Mesodermal cell (in vitro differentiated cells): ENCODE data around the gene SSH3.
A peak's percentile ranks its signal among the peaks of the same experiment; 100 is the strongest.

Experiments used
- H3K27ac ChIP-seq: 2 replicates; pipeline ENCODE4 v1.7.0; 2013; ENCODE audit warnings: mild to moderate bottlenecking, low read depth, low read length, moderate library complexity; ENCODE audit not compliant: severe bottlenecking
- H3K36me3 ChIP-seq: 2 replicates; pipeline ENCODE4 v1.7.1; 2013; ENCODE audit warnings: mild to moderate bottlenecking, low read length, moderate library complexity; ENCODE audit not compliant: control insufficient read depth, insufficient read depth
- H3K4me1 ChIP-seq: one replicate; pipeline ENCODE4 v1.7.1; 2013; ENCODE audit warnings: mild to moderate bottlenecking, low read length; ENCODE audit not compliant: insufficient read depth, control insufficient read depth, poor library complexity, severe bottlenecking
- H3K4me3 ChIP-seq: 2 replicates; pipeline ENCODE4 v1.7.0; 2013; ENCODE audit warnings: low read length, control low read depth, mild to moderate bottlenecking; ENCODE audit not compliant: insufficient read depth, poor library complexity, severe bottlenecking; ENCODE audit errors: extremely low read depth
- H3K9me3 ChIP-seq: 2 replicates; pipeline ENCODE4 v1.7.1; 2013; ENCODE audit warnings: mild to moderate bottlenecking, low read length, moderate library complexity; ENCODE audit not compliant: control insufficient read depth
- WGBS, 2 experiments: methylation state at CpG; one replicate each; pipeline ENCODE4 v1.1.5; 2013; ENCODE audit warnings: missing lambda C conversion rate in 2 of 2; ENCODE audit not compliant: insufficient coverage in 2 of 2; 5-methylcytosine and 5-hydroxymethylcytosine counted together

Gene SSH3

DNA sequence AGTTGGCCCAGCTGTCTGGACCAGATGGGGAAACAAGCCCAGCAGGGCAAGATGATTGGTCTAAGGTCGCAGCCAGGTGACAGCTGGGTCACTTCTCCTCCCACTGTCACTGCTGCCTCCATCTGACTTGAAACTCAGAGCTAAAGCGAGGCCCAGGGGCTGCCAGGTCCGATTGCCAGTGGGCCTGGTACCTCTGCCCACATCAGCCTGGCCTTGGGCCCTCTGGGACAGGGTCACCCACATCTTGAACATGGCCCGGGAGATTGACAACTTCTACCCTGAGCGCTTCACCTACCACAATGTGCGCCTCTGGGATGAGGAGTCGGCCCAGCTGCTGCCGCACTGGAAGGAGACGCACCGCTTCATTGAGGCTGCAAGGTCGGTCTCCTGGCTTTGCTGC lies 5.8 kb downstream of the SSH3 start:
- no peak overlapping the region for H3K4me3 ChIP-seq
- WGBS, 2 experiments, result 94 to 97% methylated on average over 10 to 11 of the region's 11 CpGs

DNA sequence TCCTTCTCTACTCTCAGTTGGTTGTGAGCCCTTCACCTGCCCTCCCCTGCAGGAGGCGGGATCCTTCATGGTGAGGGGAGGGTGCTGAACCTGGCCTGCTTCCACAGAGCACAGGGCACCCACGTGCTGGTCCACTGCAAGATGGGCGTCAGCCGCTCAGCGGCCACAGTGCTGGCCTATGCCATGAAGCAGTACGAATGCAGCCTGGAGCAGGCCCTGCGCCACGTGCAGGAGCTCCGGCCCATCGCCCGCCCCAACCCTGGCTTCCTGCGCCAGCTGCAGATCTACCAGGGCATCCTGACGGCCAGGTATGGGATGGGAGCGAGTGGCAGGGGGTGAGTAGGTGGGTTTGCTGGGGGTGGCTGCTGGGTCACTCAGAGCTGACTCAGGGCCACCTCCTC lies 6.3 kb downstream of the SSH3 start:
- Histone ChIP-seq H3K4me1 (no peaks in the 10 kb centered on the region), H3K27ac (no peak overlapping the region), H3K36me3 (peaks cover 4% of the 10 kb centered on the region), H3K9me3 (no peaks in the 10 kb centered on the region), H3K4me3 (no peak overlapping the region)
- 95 to 96% methylated on average over 10 to 11 of the region's 14 CpGs for WGBS, 2 experiments

More for the DNA sequence above, 5.8 kb downstream of the SSH3 start:
- H3K36me3 ChIP-seq, result peaks cover 4% of the 10 kb centered on the region
- no peak overlapping the region for H3K27ac ChIP-seq
- H3K9me3 ChIP-seq, result no peaks in the 10 kb centered on the region
- H3K4me1 ChIP-seq, result no peaks in the 10 kb centered on the region

DNA sequence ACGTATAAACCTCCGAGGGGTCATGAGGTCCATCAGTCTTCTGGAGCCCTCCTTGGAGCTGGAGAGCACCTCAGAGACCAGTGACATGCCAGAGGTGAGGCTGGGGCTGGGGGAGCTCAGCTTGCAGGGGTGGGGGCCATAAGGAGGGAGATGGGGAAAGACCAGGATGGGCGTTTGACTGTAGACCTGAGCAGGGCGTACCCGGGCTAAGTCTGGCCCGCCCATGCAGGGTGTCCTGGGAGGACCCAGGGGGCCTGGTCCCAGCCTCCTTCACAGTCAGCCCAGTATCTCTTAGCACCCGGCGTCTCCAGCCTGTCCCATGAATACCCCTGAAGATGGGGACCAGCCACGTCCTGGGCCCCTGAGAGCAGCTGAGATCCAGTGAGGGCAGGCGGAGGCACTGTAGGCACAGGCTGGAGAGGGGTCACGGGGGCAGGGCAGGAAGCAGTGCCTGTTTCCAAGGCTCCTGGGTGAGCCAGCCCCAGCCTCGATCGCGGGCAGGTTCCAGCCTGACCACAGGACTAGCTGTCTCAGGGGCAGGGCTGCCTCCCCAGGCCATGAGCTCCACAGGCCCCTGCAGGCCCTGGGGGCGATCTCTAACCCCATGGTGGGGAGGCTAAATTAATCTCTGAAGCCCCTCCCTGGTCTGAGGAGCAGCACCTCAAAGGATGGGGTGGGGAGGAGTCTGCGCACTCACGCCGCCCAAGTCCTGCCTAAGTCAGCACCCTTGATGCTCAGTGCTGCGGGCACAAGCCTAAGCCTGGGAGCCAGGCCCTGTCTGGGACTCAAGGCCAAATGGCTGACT lies 7.1 kb downstream of the SSH3 start:
- Histone ChIP-seq H3K27ac (no peak overlapping the region), H3K36me3 (peaks cover 4% of the 10 kb centered on the region), H3K9me3 (no peaks in the 10 kb centered on the region), H3K4me1 (no peaks in the 10 kb centered on the region), H3K4me3 (no peak overlapping the region)
- 91 to 93% methylated on average over 16 to 18 of the region's 19 CpGs for WGBS, 2 experiments

- WGBS, 2 experiments, result 90 to 92% methylated on average over 13 to 18 of the region's 18 CpGs
- H3K36me3 ChIP-seq, result peaks cover 4% of the 10 kb centered on the region
- H3K9me3 ChIP-seq, result no peaks in the 10 kb centered on the region
- H3K4me3 ChIP-seq, result no peak overlapping the region
- no peaks in the 10 kb centered on the region for H3K4me1 ChIP-seq
- H3K27ac ChIP-seq, result no peak overlapping the region
Measured at GRCh38 chr11:67311051-67311555, 7.8 kb downstream of the SSH3 start.

DNA sequence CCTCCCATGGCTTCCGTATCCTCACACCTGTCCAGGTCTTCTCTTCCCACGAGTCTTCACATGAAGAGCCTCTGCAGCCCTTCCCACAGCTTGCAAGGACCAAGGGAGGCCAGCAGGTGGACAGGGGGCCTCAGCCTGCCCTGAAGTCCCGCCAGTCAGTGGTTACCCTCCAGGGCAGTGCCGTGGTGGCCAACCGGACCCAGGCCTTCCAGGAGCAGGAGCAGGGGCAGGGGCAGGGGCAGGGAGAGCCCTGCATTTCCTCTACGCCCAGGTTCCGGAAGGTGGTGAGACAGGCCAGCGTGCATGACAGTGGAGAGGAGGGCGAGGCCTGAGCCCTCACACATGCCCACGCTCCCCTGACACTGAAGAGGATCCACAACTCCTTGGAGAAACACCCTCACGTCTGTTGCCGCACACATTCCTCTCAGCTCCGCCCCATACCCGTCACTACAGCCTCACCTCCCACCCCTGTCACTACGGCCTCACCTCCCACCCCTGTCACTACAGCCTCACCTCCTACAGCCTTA lies 8.3 kb downstream of the SSH3 start:
- 86 to 91% methylated on average over 10 to 15 of the region's 15 CpGs for WGBS, 2 experiments
- no peaks in the 10 kb centered on the region for H3K4me1 ChIP-seq
- no peak overlapping the region for H3K27ac ChIP-seq

DNA sequence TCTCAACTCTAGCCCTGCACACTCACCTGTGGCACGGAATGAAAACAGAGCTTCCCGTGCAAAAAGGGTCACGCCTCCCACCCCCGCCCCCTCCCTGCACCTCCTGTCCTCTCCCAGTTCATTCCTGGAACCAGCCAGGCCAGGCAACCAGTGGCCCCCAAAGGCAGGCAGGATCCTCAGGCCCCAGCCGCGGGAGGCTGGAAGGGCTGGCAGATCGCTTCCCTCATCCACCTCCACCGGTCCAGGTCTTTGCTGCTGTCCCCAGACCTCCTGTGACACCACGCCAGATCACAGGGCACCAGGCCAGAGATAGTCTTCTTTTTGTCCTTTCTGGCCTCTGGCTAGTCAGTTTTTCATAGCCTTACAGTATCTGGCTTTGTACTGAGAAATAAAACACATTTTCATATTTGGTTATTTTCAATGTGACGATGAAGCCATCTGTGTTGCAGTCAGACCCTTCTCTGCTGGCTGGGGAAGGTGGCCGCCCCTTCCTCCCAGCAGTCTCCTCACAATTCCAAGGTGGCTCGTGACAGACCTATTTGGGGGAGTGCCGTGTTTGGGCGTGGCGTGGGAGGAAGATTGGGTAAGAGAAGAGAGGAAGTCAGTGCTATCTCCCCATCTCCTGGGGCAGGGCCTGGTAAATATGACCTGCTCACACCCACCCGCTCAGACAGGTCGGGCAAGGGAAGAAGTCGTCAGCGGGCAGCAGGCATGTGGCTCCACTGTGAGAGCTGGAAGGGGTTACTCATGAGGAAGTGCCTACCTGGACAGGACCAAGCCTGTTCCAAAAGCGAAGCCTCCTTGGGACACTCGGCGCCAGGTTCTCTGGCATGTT lies 9.1 kb downstream of the SSH3 start:
- Histone ChIP-seq H3K4me1 (no peaks in the 10 kb centered on the region), H3K4me3 (no peak overlapping the region), H3K9me3 (no peaks in the 10 kb centered on the region), H3K27ac (no peak overlapping the region), H3K36me3 (peaks cover 4% of the 10 kb centered on the region)
- 93% methylated on average over 14 to 16 of the region's 22 CpGs for WGBS, 2 experiments

More for the DNA sequence above, 8.3 kb downstream of the SSH3 start:
- no peaks in the 10 kb centered on the region for H3K9me3 ChIP-seq
- peaks cover 4% of the 10 kb centered on the region for H3K36me3 ChIP-seq
- H3K4me3 ChIP-seq, result no peak overlapping the region

GRCh38 chr11:67313125-67313890 lies 10.0 kb downstream of the SSH3 start:
- peaks cover 4% of the 10 kb centered on the region for H3K36me3 ChIP-seq
- no peak overlapping the region for H3K4me3 ChIP-seq
- H3K27ac ChIP-seq, result no peak overlapping the region
- no peaks in the 10 kb centered on the region for H3K4me1 ChIP-seq
- 87 to 91% methylated on average over 5 to 9 of the region's 11 CpGs for WGBS, 2 experiments
- H3K9me3 ChIP-seq, result no peaks in the 10 kb centered on the region

- WGBS, 2 experiments, result 75 to 100% methylated on average over 2 of the region's 2 CpGs
- H3K4me3 ChIP-seq, result no peak overlapping the region
- H3K36me3 ChIP-seq, result peaks cover 4% of the 10 kb centered on the region
- peaks cover 3% of the 10 kb centered on the region for H3K4me1 ChIP-seq
- no peaks in the 10 kb centered on the region for H3K9me3 ChIP-seq
- no peak overlapping the region for H3K27ac ChIP-seq
Measured at GRCh38 chr11:67314218-67314617, 10.9 kb downstream of the SSH3 start.

- Histone ChIP-seq H3K4me3 (no peak overlapping the region), H3K36me3 (no peaks in the 10 kb centered on the region), H3K4me1 (peaks cover 3% of the 10 kb centered on the region), H3K27ac (no peak overlapping the region), H3K9me3 (no peaks in the 10 kb centered on the region)
- whole genome bisulfite sequencing, 2 experiments, result 87 to 97% methylated on average over 4 to 5 of the region's 9 CpGs
Measured at GRCh38 chr11:67315325-67315909, 12.1 kb downstream of the SSH3 start.

DNA sequence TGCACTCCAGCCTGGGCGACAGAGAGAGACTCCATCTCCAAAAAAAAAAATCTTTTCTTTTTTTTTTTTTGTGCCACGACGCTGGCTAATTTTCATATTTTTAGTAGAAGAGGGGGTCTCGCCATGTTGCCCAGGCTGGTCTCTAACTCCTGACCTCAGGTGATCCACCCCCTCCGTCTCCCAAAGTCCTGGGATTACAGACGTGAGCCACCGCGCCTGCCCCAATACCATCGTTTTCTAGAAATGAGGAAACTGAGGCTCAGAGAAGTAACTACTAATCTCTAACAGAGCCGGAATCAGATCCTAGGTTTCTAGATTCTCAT lies 13.5 kb downstream of the SSH3 start:
- Histone ChIP-seq H3K4me1 (peaks cover 3% of the 10 kb centered on the region), H3K36me3 (no peaks in the 10 kb centered on the region), H3K9me3 (no peaks in the 10 kb centered on the region), H3K4me3 (peak overlapping the region; percentile 67), H3K27ac (peak overlapping the region; percentile 71)
- 1% methylated on average over 8 of the region's 10 CpGs; no CpG with 5 or more reads in 1 of the 2 experiments for WGBS, 2 experiments
